Activated CD8-positive, alpha-beta memory T cell treated with anti-CD3 and anti-CD28 coated beads for 4 hours (primary cell): ENCODE results near the gene CYSLTR2.

Source experiments
- DNase-seq, 2 donors: peaks; one replicate each; pipeline ENCODE4 v3.0.0-alpha.2; 2020; ENCODE audit warnings: low read depth in 2 of 2

The CYSLTR2 gene

GRCh38 chr13:48739386-48739964 is 85.7 kb downstream of the CYSLTR2 start:
- no peak for DNase-seq

GRCh38 chr13:48741377-48741776 is 87.6 kb downstream of the CYSLTR2 start:
- DNase-seq = no peak

GRCh38 chr13:48746821-48747220 is 93.1 kb downstream of the CYSLTR2 start:
- no peak for DNase-seq

GRCh38 chr13:48748681-48749080 is 95.0 kb downstream of the CYSLTR2 start:
- DNase-seq = no peak

DNA sequence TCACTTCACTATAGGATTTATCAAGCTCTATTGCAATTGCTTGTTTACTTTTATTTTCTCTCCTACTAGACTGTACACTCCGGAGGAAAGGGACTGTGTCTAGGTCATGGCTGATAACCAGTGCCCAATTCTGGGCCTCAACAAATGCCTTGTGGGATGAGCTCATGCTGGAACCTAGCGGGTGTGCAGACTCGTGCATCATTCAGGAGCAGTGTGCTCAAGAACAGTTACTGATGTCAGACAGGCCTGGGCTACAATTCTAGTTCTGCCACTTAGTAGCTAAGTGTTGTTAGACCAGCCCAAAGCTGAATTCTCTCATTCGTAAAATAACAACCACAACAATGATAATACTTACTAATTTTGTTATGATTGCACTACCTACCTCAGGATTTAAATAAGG is 95.4 kb downstream of the CYSLTR2 start:
- DNase-seq = no peak

DNA sequence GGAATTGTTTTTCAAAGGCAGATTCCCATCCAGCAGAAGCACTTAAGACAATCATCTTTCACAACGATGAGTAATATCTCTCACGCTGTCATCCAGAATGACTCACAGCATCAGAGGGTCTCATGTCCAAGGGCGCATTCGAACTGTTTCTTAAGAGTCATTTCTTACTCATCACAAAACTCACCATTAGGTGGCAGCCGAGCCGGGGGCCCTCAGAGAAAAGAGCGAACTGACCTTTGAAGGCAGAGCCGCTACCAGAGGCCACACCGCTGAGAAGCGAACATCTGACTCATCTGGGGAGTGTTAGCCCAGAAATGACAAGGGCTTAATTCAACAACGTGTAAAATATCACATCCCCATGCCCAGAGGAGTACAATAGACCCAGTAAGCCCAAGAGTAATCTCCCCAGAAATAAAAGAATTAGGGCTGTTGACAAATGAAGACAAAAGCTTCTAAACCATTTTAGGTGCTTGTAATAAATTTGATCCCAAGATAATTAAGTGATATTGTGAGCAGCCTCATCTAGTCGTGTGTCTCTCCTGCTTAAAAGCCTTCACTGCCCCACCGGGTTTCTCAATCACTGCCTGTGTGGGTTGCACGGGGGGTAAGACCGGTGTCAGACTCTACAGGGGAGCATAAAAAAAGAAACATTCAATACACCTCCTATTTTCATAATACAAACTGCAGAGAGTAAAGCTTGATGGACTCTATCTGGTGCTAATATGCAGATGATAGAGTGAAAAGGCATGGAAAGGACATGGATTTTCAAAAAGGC is 96.2 kb downstream of the CYSLTR2 start:
- DNase-seq = peak; percentile 34 to 51

DNA sequence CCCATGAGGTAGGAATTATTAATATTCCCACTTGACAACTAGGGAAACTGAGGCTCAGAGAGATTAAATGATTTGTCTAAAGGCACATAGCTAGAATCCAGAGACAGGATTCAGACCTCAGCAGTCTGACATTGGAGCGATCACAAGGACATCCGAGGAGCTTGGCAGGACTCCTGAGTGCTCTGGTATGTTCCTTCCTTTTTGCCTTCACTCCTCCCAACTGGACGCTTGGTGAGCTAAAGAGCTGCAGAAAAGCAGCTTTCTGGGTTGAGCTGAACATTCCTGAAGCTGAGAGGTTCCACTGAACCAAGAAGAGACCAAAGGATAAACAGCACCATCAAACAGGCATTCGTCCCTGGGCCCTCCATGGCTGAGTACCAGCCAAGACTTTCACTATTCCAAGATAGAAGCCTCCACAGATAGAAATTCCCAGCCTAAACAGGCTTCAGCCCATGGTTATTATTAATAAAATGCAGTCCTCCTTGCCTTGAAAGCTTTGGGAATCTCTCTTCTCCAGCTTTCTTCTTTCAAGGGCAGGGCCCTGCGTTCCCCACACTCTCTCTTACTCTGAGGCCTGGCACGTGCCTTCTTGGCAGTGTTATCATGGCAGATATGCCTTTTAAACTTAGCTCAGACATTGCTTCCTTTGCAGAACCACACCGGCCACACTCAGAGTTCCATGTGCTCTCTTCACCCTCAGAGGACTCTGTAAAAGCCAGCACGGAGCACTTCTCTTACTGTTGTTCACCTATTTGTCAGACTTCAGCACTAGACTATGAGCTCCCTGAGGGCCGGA is 97.1 kb downstream of the CYSLTR2 start:
- DNase-seq = no peak

DNA sequence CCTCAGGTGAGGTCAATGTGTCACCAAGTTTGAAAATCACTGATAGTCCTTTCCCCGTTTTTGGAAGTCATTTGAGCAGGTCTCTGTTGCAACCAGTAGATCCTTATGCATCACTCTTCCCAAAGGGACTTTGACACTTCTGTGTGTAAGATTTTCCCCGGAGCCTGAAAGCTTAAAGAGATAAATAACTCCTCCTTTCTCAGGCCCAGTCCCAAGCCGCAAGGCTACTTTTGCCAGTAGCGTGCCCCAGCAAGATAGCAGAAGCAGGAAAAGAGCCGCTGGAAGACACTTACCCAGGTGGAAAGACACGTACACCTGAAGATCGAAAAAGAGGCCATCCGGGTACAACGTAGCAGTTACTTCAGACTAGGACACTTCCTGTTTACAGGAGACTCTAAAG is 106.9 kb downstream of the CYSLTR2 start:
- DNase-seq = no peak
